Upper lobe of left lung (tissue), 4 donors: ENCODE measurements around the gene MIF.

Experiments
- CTCF ChIP-seq, 6 experiments: fragments of 450-650 bp in 4 of 6; fragments of 200-600 bp in 2 of 6; sonication (generic) in 2 of 6; IDR thresholded peaks; one replicate each; pipeline ENCODE4 v1.5.1; 2016 to 2019; ENCODE audit warnings: antibody characterized with exemption in 6 of 6
- POLR2A ChIP-seq, 4 donors: fragments of 450-650 bp; IDR thresholded peaks; one replicate each; pipeline ENCODE4 v1.5.1; 2016 to 2017; ENCODE audit warnings: antibody characterized with exemption in 4 of 4, mild to moderate bottlenecking in 2 of 4
- POLR2AphosphoS5 ChIP-seq, 2 donors: sonication (generic); formaldehyde crosslinking; IDR thresholded peaks; one replicate each; pipeline ENCODE4 v1.5.1; 2017; ENCODE audit warnings: antibody characterized with exemption in 2 of 2

- TF ChIP-seq CTCF (IDR thresholded peaks at IDR 0.05) (no peak), POLR2A (IDR thresholded peaks at IDR 0.05) (no peak), POLR2AphosphoS5 (IDR thresholded peaks at IDR 0.05) (no peak)
Measured at GRCh38 chr22:23893121-23893944, 850 bp upstream of the MIF start.
